Suprapubic skin (tissue), 4 donors: ENCODE measurements around the gene NDUFS2.

ENCODE experiments used
- EP300 ChIP-seq: sonication (generic); formaldehyde crosslinking; IDR thresholded peaks from one replicate; pipeline ENCODE4 v1.6.1; 2017; ENCODE audit warnings: antibody characterized with exemption
- POLR2A ChIP-seq, 2 donors: fragments of 450-650 bp; IDR thresholded peaks; one replicate each; pipeline ENCODE4 v1.6.1; 2017; ENCODE audit warnings: antibody characterized with exemption in 2 of 2, mild to moderate bottlenecking in 2 of 2, moderate library complexity in 2 of 2
- POLR2AphosphoS5 ChIP-seq, 3 donors: sonication (generic); formaldehyde crosslinking; IDR thresholded peaks; one replicate each; pipeline ENCODE4 v1.6.1; 2017; ENCODE audit warnings: antibody characterized with exemption in 3 of 3
- TF ChIP-seq, protein P1 (sequence below), 2 donors: fragments of 200-600 bp in 1 of 2; fragments of 450-650 bp in 1 of 2; sonication (generic) in 1 of 2; IDR thresholded peaks; one replicate each; pipeline ENCODE4 v1.5.1; 2016 to 2019; ENCODE audit warnings: antibody characterized with exemption in 2 of 2, mild to moderate bottlenecking in 1 of 2, moderate library complexity in 1 of 2

DNA sequence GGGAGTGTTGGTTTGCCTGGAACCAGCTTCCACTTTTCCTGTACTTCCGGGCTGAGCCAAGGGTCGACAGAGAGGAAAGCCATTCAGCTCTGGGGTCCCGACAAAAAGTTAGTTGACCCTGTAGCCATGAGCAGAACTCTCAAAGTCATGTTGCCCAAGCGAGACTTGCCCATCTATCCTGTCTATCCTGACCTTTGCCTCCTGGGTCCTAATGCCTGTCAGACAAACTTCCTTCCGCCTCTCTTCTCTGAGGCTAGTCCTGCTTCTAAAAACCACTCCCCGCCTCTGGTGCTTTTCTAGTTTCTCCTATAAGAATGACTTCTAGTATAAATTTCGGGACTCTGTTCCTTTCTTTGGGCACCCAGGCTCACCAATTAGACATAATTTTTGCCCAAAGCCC lies 48.7 kb downstream of the NDUFS2 start:
- no peak for TF ChIP-seq POLR2AphosphoS5 (IDR thresholded peaks at IDR 0.05)
- TF ChIP-seq, protein P1, sequence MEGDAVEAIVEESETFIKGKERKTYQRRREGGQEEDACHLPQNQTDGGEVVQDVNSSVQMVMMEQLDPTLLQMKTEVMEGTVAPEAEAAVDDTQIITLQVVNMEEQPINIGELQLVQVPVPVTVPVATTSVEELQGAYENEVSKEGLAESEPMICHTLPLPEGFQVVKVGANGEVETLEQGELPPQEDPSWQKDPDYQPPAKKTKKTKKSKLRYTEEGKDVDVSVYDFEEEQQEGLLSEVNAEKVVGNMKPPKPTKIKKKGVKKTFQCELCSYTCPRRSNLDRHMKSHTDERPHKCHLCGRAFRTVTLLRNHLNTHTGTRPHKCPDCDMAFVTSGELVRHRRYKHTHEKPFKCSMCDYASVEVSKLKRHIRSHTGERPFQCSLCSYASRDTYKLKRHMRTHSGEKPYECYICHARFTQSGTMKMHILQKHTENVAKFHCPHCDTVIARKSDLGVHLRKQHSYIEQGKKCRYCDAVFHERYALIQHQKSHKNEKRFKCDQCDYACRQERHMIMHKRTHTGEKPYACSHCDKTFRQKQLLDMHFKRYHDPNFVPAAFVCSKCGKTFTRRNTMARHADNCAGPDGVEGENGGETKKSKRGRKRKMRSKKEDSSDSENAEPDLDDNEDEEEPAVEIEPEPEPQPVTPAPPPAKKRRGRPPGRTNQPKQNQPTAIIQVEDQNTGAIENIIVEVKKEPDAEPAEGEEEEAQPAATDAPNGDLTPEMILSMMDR (IDR thresholded peaks at IDR 0.05), result no peak
- TF ChIP-seq EP300, result no peak
- TF ChIP-seq POLR2A (IDR thresholded peaks at IDR 0.05), result no peak
